Measurements from ENCODE around the gene KLK1.

The KLK1 gene

GRCh38 chr19:50823389-50824042 is at the start of gene KLK1:
KLK1 (minus strand) TSS chr19:50823787; CDS start chr19:50823748, 39 bp downstream.
- DNase-seq: no peak

GRCh38 chr19:50873056-50873455 is 49.5 kb upstream of the KLK1 start, which contains the start of gene KLK2:
KLK2 (plus strand) TSS chr19:50873439; CDS start chr19:50873474, 35 bp downstream.
- no peak for DNase-seq

- DNase-seq: no peak
Observed at GRCh38 chr19:50870417-50871089, 47.0 kb upstream of the KLK1 start.

- no peak for DNase-seq
Observed at GRCh38 chr19:50869479-50869878, 45.9 kb upstream of the KLK1 start.

GRCh38 chr19:50861496-50862286 is 38.1 kb upstream of the KLK1 start:
- no peak for DNase-seq

GRCh38 chr19:50861010-50861409 is 37.4 kb upstream of the KLK1 start:
- DNase-seq: no peak

- no peak for DNase-seq
Observed at GRCh38 chr19:50859849-50860248, 36.3 kb upstream of the KLK1 start.

GRCh38 chr19:50858886-50859285 is 35.3 kb upstream of the KLK1 start:
- DNase-seq: peak; percentile 24

GRCh38 chr19:50857366-50857765 is 33.8 kb upstream of the KLK1 start:
- DNase-seq: no peak

GRCh38 chr19:50854636-50855410 is 31.2 kb upstream of the KLK1 start, which contains the start of gene KLK3:
KLK3 (plus strand) TSS chr19:50854915; CDS start chr19:50854956, 41 bp downstream.
- no peak for DNase-seq

GRCh38 chr19:50851620-50852019 is 28.0 kb upstream of the KLK1 start:
- DNase-seq: no peak

GRCh38 chr19:50850738-50851137 is 27.2 kb upstream of the KLK1 start:
- DNase-seq: no peak

GRCh38 chr19:50844296-50844935 is 20.8 kb upstream of the KLK1 start:
- DNase-seq: no peak

- no peak for DNase-seq
Observed at GRCh38 chr19:50843701-50844221, 20.2 kb upstream of the KLK1 start.

GRCh38 chr19:50843205-50843604 is 19.6 kb upstream of the KLK1 start:
- no peak for DNase-seq

- DNase-seq: no peak
Observed at GRCh38 chr19:50842130-50842529, 18.5 kb upstream of the KLK1 start.

GRCh38 chr19:50839712-50840655 is 16.4 kb upstream of the KLK1 start:
- DNase-seq: no peak

GRCh38 chr19:50838239-50838638 is 14.7 kb upstream of the KLK1 start:
- no peak for DNase-seq

- no peak for DNase-seq
Observed at GRCh38 chr19:50837300-50837699, 13.7 kb upstream of the KLK1 start.

- DNase-seq: no peak
Observed at GRCh38 chr19:50836543-50837195, 13.1 kb upstream of the KLK1 start.

Measured in NCI-H510A treated with DMSO at 0.1 percent for 48 hours (cell line).